PC-9 (cell line): Measurements from ENCODE around the gene SLFN12. TPM values are rescaled to one million over a fixed set of nuclear protein-coding genes. Genes with fewer than 3 reads are reported as not detected.

Experiments used
- BruUV-seq: library from RNA; stranded (reverse); fragments of 400-500 nt; replicated peaks from 2 replicates; lab custom pipeline; 2021; lab: Mats Ljungman, UMichigan
- CTCF ChIA-PET: fragments of 300-600 bp; sonication (Branson Sonifier 250); formaldehyde crosslinking; loops from one replicate; lab custom pipeline; 2022; ENCODE audit warnings: antibody characterized with exemption; lab: Charles Lee
- POLR2A ChIA-PET: fragments of 300-600 bp; sonication (Branson Sonifier 250); formaldehyde crosslinking; loops from one replicate; lab custom pipeline; 2022; ENCODE audit warnings: antibody characterized with exemption; ENCODE audit not compliant: unreplicated experiment; lab: Charles Lee
- DNase-seq, 2 experiments: peaks; one replicate each; pipeline versions ENCODE4 v3.0.0 to v3.0.0-alpha.2; 2015 to 2022; ENCODE audit warnings: mixed read lengths in 1 of 2
- H2AFZ ChIP-seq: fragments of 200-600 bp; sonication (generic); 2 replicates; pipeline ENCODE4 v1.8.1; 2017; ENCODE audit warnings: antibody characterized with exemption
- H3F3A ChIP-seq: fragments of 200-600 bp; sonication (generic); 2 replicates; pipeline ENCODE4 v1.8.1; 2017; ENCODE audit warnings: antibody characterized with exemption, mild to moderate bottlenecking, low read depth; ENCODE audit not compliant: insufficient read depth
- H3K27ac ChIP-seq: fragments of 200-600 bp; sonication (generic); 2 replicates; pipeline ENCODE4 v1.6.1; 2016; ENCODE audit warnings: mixed run types
- H3K27me3 ChIP-seq: fragments of 200-600 bp; sonication (generic); 2 replicates; pipeline ENCODE4 v1.6.1; 2016; ENCODE audit warnings: low read depth, mixed run types; ENCODE audit not compliant: insufficient read depth
- H3K36me3 ChIP-seq: fragments of 200-600 bp; sonication (generic); 2 replicates; pipeline ENCODE4 v1.6.1; 2016; ENCODE audit warnings: low read depth, mixed run types
- H3K4me1 ChIP-seq: fragments of 200-600 bp; sonication (generic); replicated peaks from 2 replicates; pipeline ENCODE4 v1.6.1; 2016; ENCODE audit warnings: mixed run types; ENCODE audit not compliant: insufficient read depth
- H3K4me2 ChIP-seq: fragments of 200-600 bp; sonication (generic); 2 replicates; pipeline ENCODE4 v1.6.1; 2017; ENCODE audit warnings: mixed run types
- H3K4me3 ChIP-seq: fragments of 200-600 bp; sonication (generic); 2 replicates; pipeline ENCODE4 v1.6.1; 2016; ENCODE audit warnings: mixed run types
- H3K79me2 ChIP-seq: fragments of 200-600 bp; sonication (generic); 2 replicates; pipeline ENCODE4 v1.6.1; 2017; ENCODE audit warnings: low read depth, mixed run types
- H3K9me2 ChIP-seq: fragments of 200-600 bp; sonication (generic); 2 replicates; pipeline ENCODE4 v1.8.1; 2017; ENCODE audit warnings: mild to moderate bottlenecking; ENCODE audit not compliant: insufficient read depth
- H3K9me3 ChIP-seq: fragments of 200-600 bp; sonication (generic); 2 replicates; pipeline ENCODE4 v1.8.1; 2016; ENCODE audit warnings: low read depth; ENCODE audit not compliant: insufficient read depth
- H4K20me1 ChIP-seq: fragments of 200-600 bp; sonication (generic); 2 replicates; pipeline ENCODE4 v1.8.1; 2017; ENCODE audit not compliant: insufficient read depth
- CTCF ChIP-seq: fragments of 200-600 bp; sonication (generic); conservative IDR thresholded peaks from 2 replicates; pipeline ENCODE4 v1.6.1; 2017; ENCODE audit warnings: mixed run types, antibody characterized with exemption, mild to moderate bottlenecking, moderate library complexity
- EZH2 ChIP-seq: fragments of 200-600 bp; sonication (generic); IDR thresholded peaks from 2 replicates; pipeline ENCODE4 v1.8.0; 2017; ENCODE audit warnings: antibody characterized with exemption, low read depth
- intact Hi-C: fragments of 100-400 bp; cut with micrococcal nuclease; formaldehyde crosslinking; loops from one replicate; pipeline ENCODE4 v1.10.0; 2022; ENCODE audit not compliant: unreplicated experiment
- total RNA-seq: library from RNA; stranded (reverse); gene quantifications from 2 replicates; pipeline ENCODE4 v1.2.3, GENCODE V29; 2021

The SLFN12 gene
- total RNA-seq, 1 experiment from 2014 or later: 14.3 TPM

DNA sequence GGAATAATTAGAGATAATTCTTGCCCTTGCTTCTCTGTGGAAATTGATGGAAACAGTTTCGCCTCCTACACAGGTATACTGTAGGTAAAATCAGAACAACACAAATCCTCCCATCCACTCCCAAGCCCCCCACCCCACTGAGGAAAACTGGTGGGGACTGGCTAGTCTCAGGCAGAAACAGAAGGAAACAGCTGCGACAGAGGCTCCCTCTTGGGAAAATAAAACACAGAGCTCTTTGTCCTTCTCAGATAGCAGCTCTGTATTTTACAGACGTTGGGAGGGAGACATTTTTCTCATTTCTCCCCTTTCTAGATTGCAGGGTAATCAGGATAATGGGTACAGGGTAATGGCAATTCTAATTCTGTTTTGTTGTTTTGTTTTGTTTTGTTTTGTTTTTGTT is 15.2 kb upstream of the SLFN12 start:
- ChIA-PET POLR2A (interaction anchor here (0.7 kb wide), 1 partner anchor 14 kb away, joined by 4 read pairs; no protein-coding TSS in a partner anchor), CTCF (no interaction called here)
- Histone ChIP-seq H3K79me2 (no peaks in the 10 kb centered on the region), H3K9me2 (no peaks in the 10 kb centered on the region), H3K27me3 (peaks cover 31% of the 10 kb centered on the region), H3K9me3 (no peaks in the 10 kb centered on the region), H3K4me3 (no peak overlapping the region), H3K36me3 (no peaks in the 10 kb centered on the region), H2AFZ (no peak overlapping the region), H4K20me1 (no peaks in the 10 kb centered on the region), H3K27ac (no peak overlapping the region), H3F3A (no peaks in the 10 kb centered on the region), H3K4me1 (no peaks in the 10 kb centered on the region), H3K4me2 (no peak overlapping the region)
- TF ChIP-seq CTCF (no peak), EZH2 (no peak)
- no peak for DNase-seq
- intact Hi-C loops: loop anchor here (5.0 kb wide), 1 partner anchor 205 kb away; the partner anchor contains the start of gene SLFN5
- TSS peak; percentile 40 for BruUV-seq

GRCh38 chr17:35438433-35438832 is 6.1 kb upstream of the SLFN12 start:
- H3K36me3 ChIP-seq: no peaks in the 10 kb centered on the region
- intact Hi-C loops: no loop called here
- H3K4me3 ChIP-seq: no peak overlapping the region
- no peak overlapping the region for H3K4me2 ChIP-seq
- H3K9me3 ChIP-seq: no peaks in the 10 kb centered on the region
- no peaks in the 10 kb centered on the region for H3K79me2 ChIP-seq
- no peak for DNase-seq
- H2AFZ ChIP-seq: no peak overlapping the region
- no peaks in the 10 kb centered on the region for H3K27me3 ChIP-seq
- no TSS peak for BruUV-seq
- H4K20me1 ChIP-seq: no peaks in the 10 kb centered on the region
- no peak for TF ChIP-seq EZH2
- no peak for TF ChIP-seq CTCF
- ChIA-PET POLR2A (no interaction called here), CTCF (no interaction called here)
- peaks cover 5% of the 10 kb centered on the region for H3K4me1 ChIP-seq
- H3K9me2 ChIP-seq: no peaks in the 10 kb centered on the region
- H3F3A ChIP-seq: peaks cover 6% of the 10 kb centered on the region
- H3K27ac ChIP-seq: no peak overlapping the region

DNA sequence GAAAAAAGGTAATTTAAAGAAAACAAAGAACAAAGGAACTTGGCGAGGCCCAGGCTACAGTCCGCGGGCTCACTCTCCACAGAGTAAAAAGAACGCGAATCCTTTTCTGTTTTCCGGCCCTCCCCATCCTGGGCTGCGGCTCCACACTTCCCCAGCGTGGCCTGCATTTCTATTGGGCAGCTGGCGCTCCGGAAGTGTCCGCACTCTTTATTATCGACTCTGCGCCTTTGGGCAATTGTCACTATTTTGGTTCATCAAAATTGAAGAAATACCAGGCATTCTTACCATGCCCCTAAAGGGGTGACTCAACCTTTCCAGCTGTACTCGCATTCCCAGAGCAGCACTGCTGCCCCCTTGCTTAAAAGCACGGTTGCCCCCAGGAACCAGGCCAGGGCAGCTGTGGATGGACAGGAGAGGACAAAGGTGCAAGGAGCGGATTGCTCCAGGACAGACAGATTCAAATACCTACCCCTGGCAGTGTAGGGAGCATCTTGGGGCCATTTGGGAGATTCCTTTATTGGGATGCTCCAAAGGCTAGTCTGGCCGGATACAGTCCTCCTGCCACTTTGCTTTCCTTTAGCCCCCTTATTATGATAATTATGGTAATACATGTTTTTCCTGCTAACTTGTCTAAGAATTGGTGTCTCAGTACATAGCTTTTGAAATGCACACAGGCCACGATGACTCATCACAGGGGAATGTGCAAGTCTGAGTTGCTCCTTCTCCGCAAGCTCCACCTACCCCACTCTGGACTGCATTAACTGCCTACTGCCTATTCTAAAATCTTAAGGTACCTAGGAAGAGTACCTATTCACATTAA is 985 bp upstream of the SLFN12 start:
- BruUV-seq: no TSS peak
- no peak for TF ChIP-seq EZH2
- TF ChIP-seq CTCF: no peak
- POLR2A ChIA-PET: interaction anchor here (0.6 kb wide), 3 partner anchors 14 to 211 kb away, joined by 4 to 5 read pairs (median 4); partner anchors contain the start of gene SLFN5
- Histone ChIP-seq H3K9me2 (no peaks in the 10 kb centered on the region; the same call in 1 of the 2 replicates), H3K27ac (peak overlapping the region; percentile 44; the same call in 1 of the 2 replicates), H4K20me1 (no peaks in the 10 kb centered on the region), H3K4me1 (peaks cover 18% of the 10 kb centered on the region), H3K9me3 (no peaks in the 10 kb centered on the region), H3F3A (peaks cover 14% of the 10 kb centered on the region), H2AFZ (peak overlapping the region; percentile 84), H3K4me2 (peak overlapping the region; percentile 87), H3K79me2 (no peaks in the 10 kb centered on the region), H3K27me3 (no peaks in the 10 kb centered on the region), H3K36me3 (no peaks in the 10 kb centered on the region), H3K4me3 (peak overlapping the region; percentile 57)
- CTCF ChIA-PET: no interaction called here
- intact Hi-C loops: loop anchor here (1.0 to 5.0 kb wide), 4 partner anchors 15 to 291 kb away; partner anchors contain the start of genes NLE1 and SLFN13
- peak; percentile 77 to 92 for DNase-seq
